Measurements from ENCODE around the gene C16orf96.

The C16orf96 gene

GRCh38 chr16:4556112-4556511 is at the start of gene C16orf96:
C16orf96 (plus strand) TSS chr16:4556340; CDS start chr16:4556490, 150 bp downstream.
- Histone ChIP-seq H3K36me3 (ENCODE audit: control insufficient read depth, insufficient read depth, low read length) (no peaks in the 10 kb centered on the region), H3K4me3 (ENCODE audit: low read length) (no peak within 1 kb of the TSS), H3K9ac (ENCODE audit: low read length) (no peak within 1 kb of the TSS)

GRCh38 chr16:4506450-4506849 is 49.7 kb upstream of the C16orf96 start:
- H3K4me3 ChIP-seq (ENCODE audit: low read length) = no peak overlapping the region
- peaks cover 17% of the 10 kb centered on the region for H3K36me3 ChIP-seq (ENCODE audit: control insufficient read depth, insufficient read depth, low read length)
- no peaks in the 10 kb centered on the region for H3K27me3 ChIP-seq (ENCODE audit: control insufficient read depth, insufficient read depth, low read length)
- H3K9me3 ChIP-seq (ENCODE audit: control insufficient read depth, low read length) = no peaks in the 10 kb centered on the region
- H3K4me1 ChIP-seq (ENCODE audit: control insufficient read depth, insufficient read depth, low read length) = peaks cover 39% of the 10 kb centered on the region
- H3K9ac ChIP-seq (ENCODE audit: low read length) = no peak overlapping the region

More at GRCh38 chr16:4556112-4556511, at the start of gene C16orf96:
- Histone ChIP-seq H3K27me3 (ENCODE audit: control insufficient read depth, insufficient read depth, low read length) (no peaks in the 10 kb centered on the region), H3K9me3 (ENCODE audit: control insufficient read depth, low read length) (no peaks in the 10 kb centered on the region), H3K4me1 (ENCODE audit: control insufficient read depth, insufficient read depth, low read length) (no peaks in the 10 kb centered on the region)

GRCh38 chr16:4507588-4508345 is 48.4 kb upstream of the C16orf96 start:
- Histone ChIP-seq H3K4me1 (ENCODE audit: control insufficient read depth, insufficient read depth, low read length) (peaks cover 34% of the 10 kb centered on the region), H3K27me3 (ENCODE audit: control insufficient read depth, insufficient read depth, low read length) (no peaks in the 10 kb centered on the region), H3K36me3 (ENCODE audit: control insufficient read depth, insufficient read depth, low read length) (peaks cover 22% of the 10 kb centered on the region), H3K4me3 (ENCODE audit: low read length) (no peak overlapping the region), H3K9ac (ENCODE audit: low read length) (no peak overlapping the region), H3K9me3 (ENCODE audit: control insufficient read depth, low read length) (no peaks in the 10 kb centered on the region)

GRCh38 chr16:4508806-4509205 is 47.3 kb upstream of the C16orf96 start:
- Histone ChIP-seq H3K9ac (ENCODE audit: low read length) (no peak overlapping the region), H3K27me3 (ENCODE audit: control insufficient read depth, insufficient read depth, low read length) (no peaks in the 10 kb centered on the region), H3K4me3 (ENCODE audit: low read length) (no peak overlapping the region), H3K9me3 (ENCODE audit: control insufficient read depth, low read length) (no peaks in the 10 kb centered on the region), H3K4me1 (ENCODE audit: control insufficient read depth, insufficient read depth, low read length) (peaks cover 37% of the 10 kb centered on the region), H3K36me3 (ENCODE audit: control insufficient read depth, insufficient read depth, low read length) (peaks cover 22% of the 10 kb centered on the region)

GRCh38 chr16:4509420-4509819 is 46.7 kb upstream of the C16orf96 start:
- Histone ChIP-seq H3K9ac (ENCODE audit: low read length) (no peak overlapping the region), H3K9me3 (ENCODE audit: control insufficient read depth, low read length) (no peaks in the 10 kb centered on the region), H3K27me3 (ENCODE audit: control insufficient read depth, insufficient read depth, low read length) (no peaks in the 10 kb centered on the region), H3K36me3 (ENCODE audit: control insufficient read depth, insufficient read depth, low read length) (peaks cover 22% of the 10 kb centered on the region), H3K4me1 (ENCODE audit: control insufficient read depth, insufficient read depth, low read length) (peaks cover 40% of the 10 kb centered on the region), H3K4me3 (ENCODE audit: low read length) (no peak overlapping the region)

GRCh38 chr16:4510131-4510530 is 46.0 kb upstream of the C16orf96 start:
- Histone ChIP-seq H3K9ac (ENCODE audit: low read length) (no peak overlapping the region), H3K9me3 (ENCODE audit: control insufficient read depth, low read length) (no peaks in the 10 kb centered on the region), H3K27me3 (ENCODE audit: control insufficient read depth, insufficient read depth, low read length) (no peaks in the 10 kb centered on the region), H3K4me3 (ENCODE audit: low read length) (no peak overlapping the region), H3K4me1 (ENCODE audit: control insufficient read depth, insufficient read depth, low read length) (peaks cover 35% of the 10 kb centered on the region), H3K36me3 (ENCODE audit: control insufficient read depth, insufficient read depth, low read length) (peaks cover 22% of the 10 kb centered on the region)

- Histone ChIP-seq H3K4me3 (ENCODE audit: low read length) (no peak overlapping the region), H3K9me3 (ENCODE audit: control insufficient read depth, low read length) (no peaks in the 10 kb centered on the region), H3K9ac (ENCODE audit: low read length) (no peak overlapping the region), H3K4me1 (ENCODE audit: control insufficient read depth, insufficient read depth, low read length) (peaks cover 27% of the 10 kb centered on the region), H3K36me3 (ENCODE audit: control insufficient read depth, insufficient read depth, low read length) (peaks cover 22% of the 10 kb centered on the region), H3K27me3 (ENCODE audit: control insufficient read depth, insufficient read depth, low read length) (no peaks in the 10 kb centered on the region)
These were observed 45.3 kb upstream of the C16orf96 start for GRCh38 chr16:4510747-4511426.

- Histone ChIP-seq H3K9me3 (ENCODE audit: control insufficient read depth, low read length) (no peaks in the 10 kb centered on the region), H3K27me3 (ENCODE audit: control insufficient read depth, insufficient read depth, low read length) (no peaks in the 10 kb centered on the region), H3K9ac (ENCODE audit: low read length) (no peak overlapping the region), H3K36me3 (ENCODE audit: control insufficient read depth, insufficient read depth, low read length) (peaks cover 16% of the 10 kb centered on the region), H3K4me1 (ENCODE audit: control insufficient read depth, insufficient read depth, low read length) (peaks cover 20% of the 10 kb centered on the region), H3K4me3 (ENCODE audit: low read length) (no peak overlapping the region)
These were observed 44.6 kb upstream of the C16orf96 start for GRCh38 chr16:4511441-4512082.

- H3K4me1 ChIP-seq (ENCODE audit: control insufficient read depth, insufficient read depth, low read length) = peaks cover 18% of the 10 kb centered on the region
- H3K36me3 ChIP-seq (ENCODE audit: control insufficient read depth, insufficient read depth, low read length) = peaks cover 16% of the 10 kb centered on the region
- no peak overlapping the region for H3K9ac ChIP-seq (ENCODE audit: low read length)
These were observed 43.7 kb upstream of the C16orf96 start for GRCh38 chr16:4512473-4512872.

GRCh38 chr16:4513086-4513860 is 42.9 kb upstream of the C16orf96 start:
- H3K4me1 ChIP-seq (ENCODE audit: control insufficient read depth, insufficient read depth, low read length) = peaks cover 18% of the 10 kb centered on the region
- no peak overlapping the region for H3K9ac ChIP-seq (ENCODE audit: low read length)

More at GRCh38 chr16:4512473-4512872, 43.7 kb upstream of the C16orf96 start:
- H3K9me3 ChIP-seq (ENCODE audit: control insufficient read depth, low read length) = no peaks in the 10 kb centered on the region
- H3K27me3 ChIP-seq (ENCODE audit: control insufficient read depth, insufficient read depth, low read length) = no peaks in the 10 kb centered on the region
- no peak overlapping the region for H3K4me3 ChIP-seq (ENCODE audit: low read length)

GRCh38 chr16:4513881-4514280 is 42.3 kb upstream of the C16orf96 start:
- Histone ChIP-seq H3K36me3 (ENCODE audit: control insufficient read depth, insufficient read depth, low read length) (peaks cover 16% of the 10 kb centered on the region), H3K4me1 (ENCODE audit: control insufficient read depth, insufficient read depth, low read length) (peaks cover 18% of the 10 kb centered on the region), H3K27me3 (ENCODE audit: control insufficient read depth, insufficient read depth, low read length) (no peaks in the 10 kb centered on the region), H3K9ac (ENCODE audit: low read length) (no peak overlapping the region), H3K9me3 (ENCODE audit: control insufficient read depth, low read length) (no peaks in the 10 kb centered on the region), H3K4me3 (ENCODE audit: low read length) (no peak overlapping the region)

More at GRCh38 chr16:4513086-4513860, 42.9 kb upstream of the C16orf96 start:
- no peaks in the 10 kb centered on the region for H3K27me3 ChIP-seq (ENCODE audit: control insufficient read depth, insufficient read depth, low read length)
- H3K4me3 ChIP-seq (ENCODE audit: low read length) = no peak overlapping the region
- H3K9me3 ChIP-seq (ENCODE audit: control insufficient read depth, low read length) = no peaks in the 10 kb centered on the region
- peaks cover 16% of the 10 kb centered on the region for H3K36me3 ChIP-seq (ENCODE audit: control insufficient read depth, insufficient read depth, low read length)

All from mucosa of stomach (tissue), 1 donor.